GM21717 (cell line): ENCODE results near the gene MAP2K2.

Source experiments
- ATAC-seq: cut with Tn5 transposase; IDR thresholded peaks from one replicate; pipeline ENCODE4 v1.9.1; 2021; ENCODE audit warnings: mild to moderate bottlenecking, moderate library complexity; ENCODE audit not compliant: unreplicated experiment

Gene MAP2K2

DNA sequence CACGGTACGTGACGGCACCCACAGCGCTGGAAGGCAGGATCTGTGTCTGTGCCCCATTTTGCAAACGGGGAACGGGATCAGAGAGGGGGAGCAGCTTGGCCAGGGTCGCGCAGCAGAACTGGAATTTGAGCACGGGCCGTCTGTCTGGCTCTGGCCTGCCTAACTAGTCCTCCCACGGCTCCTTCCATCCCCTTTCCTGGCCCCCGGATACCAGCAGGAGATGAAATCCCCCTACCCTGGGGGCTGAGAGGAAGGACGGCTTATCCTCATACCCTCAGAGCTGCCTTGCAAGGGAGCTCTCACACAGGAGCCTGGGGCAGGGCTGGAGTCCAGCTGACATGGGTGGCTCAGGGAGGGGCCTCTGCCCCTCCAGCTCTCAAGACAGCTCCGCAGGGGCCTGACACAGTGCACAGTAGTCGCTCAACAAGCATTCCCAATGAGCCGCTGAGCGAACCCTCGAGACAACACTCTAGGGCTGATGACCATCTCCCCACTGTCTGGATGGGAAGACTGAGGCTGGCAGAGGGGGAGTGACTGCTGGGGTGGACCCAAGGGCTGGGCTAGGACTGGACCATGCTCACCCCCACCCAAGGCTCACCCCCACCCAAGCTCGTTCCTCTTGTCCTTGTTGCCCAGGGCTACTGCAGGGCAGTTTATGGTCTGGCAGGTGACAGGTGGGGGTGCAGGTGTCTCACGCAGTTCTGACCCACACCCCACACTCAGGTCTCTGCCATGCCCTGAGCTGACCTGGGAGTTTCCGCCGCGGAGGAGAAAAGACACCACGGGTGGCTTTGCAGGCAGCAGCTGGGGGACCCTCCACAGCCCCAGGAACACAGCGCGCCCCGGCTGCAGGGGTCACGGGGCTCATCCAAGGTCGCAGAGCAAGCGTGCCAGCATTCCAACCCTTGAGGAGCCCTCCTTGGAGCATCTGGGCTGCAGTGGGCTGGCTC, 61.2 kb downstream of the MAP2K2 start:
- ATAC-seq, result no peak

DNA sequence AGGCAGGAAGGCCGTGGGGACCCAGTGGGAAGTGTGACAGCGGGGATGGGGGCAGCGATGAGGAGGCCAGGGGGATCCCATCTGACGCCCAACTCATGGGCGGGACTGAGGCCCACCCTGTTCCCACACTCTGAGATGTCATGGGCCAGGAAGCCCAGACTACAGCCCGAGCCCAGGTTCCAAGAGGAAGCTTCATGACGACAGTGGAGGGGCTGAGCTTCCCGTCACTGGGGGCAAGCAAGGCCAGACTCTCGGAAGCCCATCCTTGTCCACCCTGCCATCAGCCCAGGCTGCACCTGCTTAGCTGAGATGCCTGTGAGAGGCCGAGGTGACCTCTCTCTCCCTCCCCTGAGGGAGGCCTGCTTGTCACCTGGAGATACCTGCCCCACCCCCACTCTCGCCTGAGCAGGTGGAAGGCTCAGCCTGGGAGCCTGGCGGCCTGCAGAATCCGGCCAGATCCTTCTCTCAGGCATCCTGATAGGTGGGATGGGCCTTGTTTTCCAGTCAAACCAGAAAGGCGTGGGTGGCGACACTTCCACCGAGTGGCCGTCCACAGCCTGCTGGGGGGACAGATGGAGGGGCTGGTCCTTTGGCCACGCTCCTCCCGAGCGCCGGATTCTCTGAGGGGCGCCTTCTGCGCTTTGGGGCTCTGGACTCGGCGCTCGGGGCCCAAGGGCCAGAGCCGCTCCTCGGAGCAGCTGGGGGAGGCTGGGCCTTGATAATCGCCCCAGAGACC, 62.1 kb downstream of the MAP2K2 start:
- no peak for ATAC-seq

DNA sequence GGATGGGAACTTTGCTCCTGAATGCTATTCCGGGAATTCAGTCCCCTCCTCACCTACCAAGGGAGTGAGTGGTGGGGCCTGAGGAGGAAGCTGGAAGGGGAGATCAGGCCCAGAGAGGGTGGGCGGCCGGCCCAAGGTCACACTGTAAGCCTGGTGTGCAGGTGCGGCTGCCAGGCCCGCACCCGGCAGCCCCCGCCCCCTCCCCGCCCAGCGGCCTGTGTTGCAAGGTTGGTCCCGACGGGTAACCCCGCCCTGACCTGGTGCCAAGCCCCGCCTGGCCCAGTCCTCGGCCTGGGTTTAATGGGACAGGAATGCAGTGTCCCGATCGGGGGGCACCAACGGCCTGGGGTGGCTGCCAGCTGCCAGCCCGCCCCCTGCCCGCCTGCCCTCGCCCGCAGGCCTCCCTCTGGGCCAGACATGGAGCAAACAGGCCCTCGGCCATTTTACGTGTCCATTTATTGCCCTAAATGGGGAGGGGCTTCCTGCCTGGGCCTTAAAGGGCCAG, 62.7 kb downstream of the MAP2K2 start:
- no peak for ATAC-seq

DNA sequence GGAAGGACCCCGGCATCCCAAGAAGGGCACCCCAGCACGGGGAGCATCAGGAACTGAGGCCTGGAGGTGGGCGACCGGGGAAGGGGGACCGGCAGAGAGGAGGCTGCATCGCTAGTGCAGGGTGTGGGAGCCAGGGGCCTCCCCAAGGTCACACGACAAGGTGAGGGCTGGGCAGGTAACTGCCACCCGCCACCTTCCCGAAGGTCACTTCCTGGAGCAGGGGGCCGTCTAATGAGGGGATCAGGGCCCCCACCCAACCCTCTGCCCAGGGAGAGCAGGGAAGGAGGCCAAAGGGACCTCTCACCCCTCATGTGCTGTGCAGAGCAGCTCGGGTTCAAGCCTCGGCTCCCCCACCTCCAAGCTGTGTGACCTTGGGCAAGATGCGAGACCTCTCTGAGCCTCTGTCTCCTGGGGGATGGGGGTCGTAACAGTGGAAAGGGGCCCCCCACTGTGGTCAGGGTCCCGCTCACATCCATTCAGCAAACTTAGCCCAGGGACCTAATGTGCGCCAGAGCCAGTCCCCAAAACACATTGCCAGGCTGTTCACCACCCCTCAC, 63.2 kb downstream of the MAP2K2 start:
- ATAC-seq, result no peak

DNA sequence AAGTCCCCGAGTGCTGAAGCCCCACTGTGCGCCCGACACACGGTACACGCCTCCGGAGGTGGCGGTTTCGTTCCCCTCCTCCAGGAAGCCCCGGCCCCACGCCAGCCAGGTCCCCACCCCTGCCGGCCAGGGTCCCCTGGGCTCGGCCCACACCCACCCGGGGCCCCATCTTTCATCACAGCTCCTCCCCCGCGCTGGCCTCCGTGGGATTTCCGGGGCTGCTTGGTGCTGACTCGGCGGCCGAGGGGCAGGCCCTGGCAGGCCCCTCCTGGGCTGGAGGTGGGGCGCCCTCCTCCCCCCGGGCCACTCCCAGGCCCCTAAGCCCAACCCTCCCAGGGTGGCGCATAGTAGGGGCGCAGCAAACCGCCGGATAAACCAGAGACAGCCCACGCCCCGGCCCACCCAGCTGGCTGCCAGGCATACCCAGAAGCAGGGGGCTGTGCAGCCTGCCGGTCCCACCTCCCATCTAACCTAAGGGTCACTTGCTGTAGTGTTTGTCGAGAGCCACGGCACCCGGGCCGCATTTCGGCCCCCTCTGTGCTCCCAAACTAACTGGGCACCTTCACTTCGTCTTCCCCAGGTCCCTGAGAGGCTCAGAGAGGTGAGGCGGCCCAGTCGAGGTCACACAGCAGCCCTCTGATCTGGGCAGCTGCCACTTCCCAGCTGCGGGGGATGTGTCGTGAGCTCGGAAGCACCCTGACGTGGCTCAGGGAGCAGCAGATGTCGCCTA, 63.9 kb downstream of the MAP2K2 start:
- no peak for ATAC-seq

DNA sequence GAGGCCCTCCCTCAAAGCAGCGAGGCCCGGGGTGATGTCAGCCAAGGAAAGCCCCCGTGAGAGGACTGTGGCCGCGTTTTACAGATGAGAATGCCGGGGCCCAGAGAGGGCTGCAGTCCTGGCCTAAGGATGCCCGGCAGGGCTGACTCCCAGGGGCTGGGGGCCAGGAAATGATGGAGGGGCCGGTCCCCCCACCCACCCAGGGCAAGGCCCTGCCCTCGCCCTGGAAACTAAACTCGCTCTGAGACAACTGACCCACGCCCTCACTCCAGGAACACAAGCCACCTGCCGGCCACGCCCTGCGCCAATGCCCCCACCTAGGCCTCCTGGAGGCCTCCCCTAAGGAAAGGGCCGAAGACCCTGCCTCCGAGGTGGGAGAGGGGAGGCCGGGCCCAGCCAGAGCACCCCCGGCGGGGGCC, 64.5 kb downstream of the MAP2K2 start:
- no peak for ATAC-seq

DNA sequence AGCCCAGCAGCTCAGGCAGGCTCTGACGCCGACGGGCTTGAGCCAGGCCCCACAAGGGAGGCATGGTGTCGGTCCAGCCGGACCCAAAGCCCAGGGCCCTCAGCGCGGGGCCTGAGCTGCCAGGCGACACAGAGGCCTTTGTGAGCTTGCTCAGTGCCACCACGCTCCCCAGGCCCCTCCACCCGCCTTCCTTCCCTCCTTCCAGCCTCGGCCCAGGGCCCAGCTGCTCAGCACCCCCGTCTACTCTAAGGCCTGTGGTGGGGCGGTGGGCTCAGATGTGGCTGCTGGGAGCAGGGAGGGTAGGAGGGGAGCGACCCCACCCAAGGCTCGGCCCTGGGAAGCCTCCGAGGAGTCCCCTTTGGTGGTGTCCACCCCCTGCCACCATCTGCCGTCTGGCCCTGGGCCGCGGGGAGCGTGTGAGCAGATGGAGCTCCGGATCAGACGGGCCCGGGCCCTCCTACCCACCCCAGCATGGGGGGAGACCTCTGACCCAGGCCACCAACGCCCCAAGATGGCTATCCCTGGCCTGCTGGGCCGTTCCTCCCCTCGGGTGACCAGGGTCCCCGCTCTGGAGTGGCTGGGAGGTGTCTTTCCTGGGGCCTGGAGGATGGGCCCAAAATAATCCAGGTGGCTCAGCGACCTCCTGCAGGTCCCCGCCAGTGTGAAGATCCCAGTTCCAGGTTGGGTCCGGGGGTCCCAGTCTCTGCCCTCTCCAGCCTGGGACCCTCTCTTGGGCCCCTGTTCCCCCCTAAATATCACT, 65.0 kb downstream of the MAP2K2 start:
- no peak for ATAC-seq

DNA sequence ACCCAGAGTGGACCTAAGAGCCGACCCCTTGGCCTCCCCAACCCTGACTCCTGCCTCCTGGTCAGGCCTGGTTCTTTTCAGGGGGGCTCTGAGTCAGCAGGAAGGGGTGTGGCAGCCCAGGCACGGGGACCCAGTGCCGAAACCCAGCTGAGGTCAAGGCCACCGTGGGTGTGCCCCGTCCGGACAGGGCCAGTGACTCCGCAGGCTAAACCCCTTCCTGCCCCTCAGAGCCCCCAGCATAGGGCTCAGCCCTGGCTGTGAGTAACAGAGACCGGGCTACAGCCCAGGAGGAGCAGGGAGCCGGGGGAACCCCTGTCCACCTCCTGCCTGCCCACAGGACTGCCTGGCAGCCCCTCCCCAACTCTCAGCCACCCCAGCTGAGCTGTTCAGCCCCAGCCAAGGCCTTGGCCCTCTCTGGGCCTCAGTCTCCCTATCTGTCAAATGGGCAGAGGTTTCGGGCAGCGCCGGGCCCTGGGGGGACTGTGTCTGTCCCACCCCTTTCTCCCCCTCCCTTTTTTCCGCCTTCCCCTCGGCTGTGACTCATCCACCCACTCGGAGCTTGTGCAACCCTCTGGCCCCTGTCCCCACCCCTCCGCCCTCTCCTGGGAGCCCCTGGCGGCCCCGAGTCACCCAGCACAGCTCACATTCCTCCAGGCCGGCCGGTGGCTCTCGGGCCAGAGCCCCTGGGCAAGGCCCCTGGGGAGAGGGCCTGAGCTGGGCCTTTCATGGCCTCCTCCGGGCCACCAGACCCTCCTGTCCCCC, 65.8 kb downstream of the MAP2K2 start:
- no peak for ATAC-seq

DNA sequence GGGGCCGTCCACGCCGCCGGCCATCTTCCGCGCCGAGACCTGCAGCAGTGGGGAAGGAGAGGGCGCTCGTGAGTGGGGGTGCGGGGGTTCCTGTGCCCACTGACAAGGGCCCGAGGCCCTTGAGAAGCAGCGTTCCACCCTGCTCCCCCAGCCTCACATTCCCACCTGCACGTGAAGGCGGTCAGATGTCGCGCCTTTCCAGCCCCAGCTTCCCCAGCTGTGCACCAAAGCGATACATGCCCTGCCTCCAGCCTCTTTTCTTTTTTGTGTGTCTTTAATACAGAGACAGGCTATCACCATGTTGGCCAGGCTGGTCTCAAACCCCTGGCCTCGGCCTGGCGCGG, 68.7 kb downstream of the MAP2K2 start:
- ATAC-seq, result no peak

DNA sequence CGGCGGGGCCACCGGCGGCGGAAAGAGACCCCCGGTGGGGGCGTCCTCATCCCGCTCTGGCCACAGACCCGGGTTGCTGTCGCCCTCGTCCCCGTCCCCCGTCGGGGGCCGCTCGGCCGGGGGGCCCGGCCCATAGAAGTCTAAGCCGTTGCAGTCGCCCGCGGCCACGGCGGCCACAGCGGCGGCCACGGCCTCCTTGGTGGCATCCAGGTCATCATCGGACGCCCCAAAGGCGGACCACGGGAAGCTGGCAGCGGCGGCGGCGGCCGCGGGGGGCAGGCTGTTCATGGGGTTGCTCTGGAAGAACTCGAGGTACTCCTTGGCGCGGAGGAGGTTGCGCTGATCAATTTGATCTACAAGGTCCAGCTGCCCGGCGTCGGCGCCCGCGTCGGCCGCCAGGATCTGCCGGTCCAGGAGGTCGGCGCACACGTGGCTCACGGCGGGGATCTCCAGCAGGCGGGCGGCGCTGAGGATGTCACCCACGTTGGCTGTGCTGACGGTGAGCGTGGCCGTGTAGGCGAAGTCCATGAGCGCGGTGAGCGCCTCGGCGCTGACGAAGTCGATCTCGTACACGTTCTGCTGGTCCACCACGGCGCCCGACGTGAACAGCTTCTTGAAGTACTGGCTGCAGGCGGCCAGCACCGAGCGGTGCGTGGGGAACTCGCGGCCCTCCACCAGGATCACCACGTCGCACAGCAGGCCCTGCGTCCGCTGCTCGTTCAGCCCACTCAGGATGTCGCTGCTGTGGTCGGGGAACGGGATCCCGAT, 69.3 kb downstream of the MAP2K2 start:
- no peak for ATAC-seq

DNA sequence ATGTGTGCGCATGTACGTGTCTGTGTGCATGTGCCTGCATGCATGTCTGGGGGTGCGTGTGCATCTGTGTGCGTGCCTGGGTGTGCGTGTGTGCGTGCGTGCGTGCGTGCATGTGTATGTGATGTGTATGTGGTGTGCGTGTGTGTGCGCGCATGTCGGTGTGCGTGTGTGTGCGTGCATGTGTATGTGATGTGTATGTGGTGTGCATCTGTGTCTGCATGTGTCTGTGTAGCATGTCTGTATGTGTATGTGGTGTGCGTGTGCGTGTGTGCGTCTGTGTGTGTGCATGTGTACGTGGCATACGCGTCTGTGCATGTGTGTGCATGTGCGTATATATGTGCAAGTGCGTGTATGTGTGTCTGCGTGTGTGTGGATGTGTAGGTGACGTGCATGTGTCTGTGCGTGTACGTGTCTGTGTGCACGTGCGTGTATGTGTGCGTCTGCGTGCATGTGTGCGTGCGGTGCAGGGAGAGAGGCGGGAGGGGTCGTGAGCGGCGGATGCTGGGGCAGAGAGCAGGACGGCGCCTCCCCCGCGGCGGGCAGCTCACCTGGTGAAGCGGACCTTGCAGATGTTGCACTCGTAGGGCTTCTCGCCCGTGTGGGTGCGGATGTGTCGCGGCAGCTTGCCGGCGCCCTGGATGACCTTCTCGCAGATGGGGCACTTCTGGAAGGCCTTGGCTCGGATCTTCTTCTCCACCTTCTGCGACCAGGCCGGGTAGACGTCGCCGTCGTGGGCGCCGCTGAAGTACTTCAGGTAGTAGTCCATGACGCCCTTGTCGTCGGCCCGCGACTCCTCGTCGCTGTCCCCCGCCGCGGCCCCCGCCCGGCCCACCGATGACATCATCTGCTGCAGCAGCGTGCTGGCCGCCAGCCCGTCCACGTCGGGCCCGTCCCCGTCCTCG, 70.2 kb downstream of the MAP2K2 start:
- ATAC-seq, result no peak

DNA sequence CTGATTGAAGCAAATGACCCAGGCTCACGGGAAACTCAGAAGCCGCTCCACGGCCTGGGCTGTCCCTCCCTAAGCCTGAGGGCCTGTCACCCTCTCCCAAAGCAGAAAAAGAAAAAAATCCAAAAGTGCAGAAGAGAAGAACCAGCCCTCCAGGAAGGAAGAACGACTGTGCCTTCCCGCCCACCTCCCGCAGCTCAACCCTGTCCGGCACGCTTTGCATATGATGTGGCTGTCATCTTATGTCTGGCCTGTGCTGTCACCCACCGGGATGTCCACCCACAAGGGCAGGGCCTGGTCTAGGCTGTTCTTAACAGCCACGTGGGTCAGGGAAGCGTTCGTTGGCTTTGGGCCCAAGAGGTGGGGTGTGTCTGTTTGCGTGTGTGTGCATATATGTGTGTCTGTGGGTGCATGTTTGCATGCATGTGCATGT, 70.9 kb downstream of the MAP2K2 start:
- no peak for ATAC-seq

DNA sequence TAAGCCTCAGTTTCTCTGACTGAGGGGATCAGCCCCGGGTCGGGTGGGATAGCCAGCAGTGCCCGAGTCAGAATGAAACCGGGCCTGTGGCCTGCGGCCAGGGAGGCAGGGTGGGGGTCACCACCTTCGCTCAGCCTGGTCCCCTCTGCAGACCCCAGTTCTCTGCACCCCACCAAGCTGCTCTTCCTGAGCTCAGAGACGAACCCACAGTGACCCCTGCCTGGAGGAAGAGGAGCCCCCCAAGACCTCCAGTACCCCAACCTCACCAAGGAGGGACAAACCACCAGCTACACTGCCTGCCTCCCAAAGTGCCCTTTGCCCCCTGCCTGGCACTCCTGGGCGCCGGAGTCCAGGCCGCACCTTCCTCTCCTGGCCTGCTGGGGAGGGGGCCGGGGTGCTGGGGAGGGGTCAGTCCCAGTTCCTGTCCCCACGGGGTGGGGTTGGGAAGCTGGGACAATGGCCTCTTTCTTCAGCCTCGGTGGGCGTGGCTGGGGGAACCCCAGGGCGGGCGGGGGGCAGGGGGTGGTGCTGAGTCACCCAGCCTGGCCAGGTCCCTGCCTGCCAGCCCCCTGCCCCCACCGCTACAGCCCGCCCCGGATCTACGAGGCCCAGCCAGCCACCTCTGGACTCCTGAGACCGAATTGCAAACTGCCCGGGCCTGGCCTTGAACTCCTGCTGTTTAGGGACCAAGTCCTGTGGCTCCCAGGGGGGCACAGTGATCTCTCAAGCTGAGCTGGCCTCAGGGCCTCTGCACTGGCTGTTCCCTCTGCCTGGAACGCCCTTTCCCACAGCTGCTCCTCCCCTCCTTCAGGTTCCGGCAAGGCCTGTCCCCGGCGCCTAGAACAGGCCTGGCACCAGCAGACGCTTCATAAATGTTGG, 71.6 kb downstream of the MAP2K2 start:
- ATAC-seq, result no peak

DNA sequence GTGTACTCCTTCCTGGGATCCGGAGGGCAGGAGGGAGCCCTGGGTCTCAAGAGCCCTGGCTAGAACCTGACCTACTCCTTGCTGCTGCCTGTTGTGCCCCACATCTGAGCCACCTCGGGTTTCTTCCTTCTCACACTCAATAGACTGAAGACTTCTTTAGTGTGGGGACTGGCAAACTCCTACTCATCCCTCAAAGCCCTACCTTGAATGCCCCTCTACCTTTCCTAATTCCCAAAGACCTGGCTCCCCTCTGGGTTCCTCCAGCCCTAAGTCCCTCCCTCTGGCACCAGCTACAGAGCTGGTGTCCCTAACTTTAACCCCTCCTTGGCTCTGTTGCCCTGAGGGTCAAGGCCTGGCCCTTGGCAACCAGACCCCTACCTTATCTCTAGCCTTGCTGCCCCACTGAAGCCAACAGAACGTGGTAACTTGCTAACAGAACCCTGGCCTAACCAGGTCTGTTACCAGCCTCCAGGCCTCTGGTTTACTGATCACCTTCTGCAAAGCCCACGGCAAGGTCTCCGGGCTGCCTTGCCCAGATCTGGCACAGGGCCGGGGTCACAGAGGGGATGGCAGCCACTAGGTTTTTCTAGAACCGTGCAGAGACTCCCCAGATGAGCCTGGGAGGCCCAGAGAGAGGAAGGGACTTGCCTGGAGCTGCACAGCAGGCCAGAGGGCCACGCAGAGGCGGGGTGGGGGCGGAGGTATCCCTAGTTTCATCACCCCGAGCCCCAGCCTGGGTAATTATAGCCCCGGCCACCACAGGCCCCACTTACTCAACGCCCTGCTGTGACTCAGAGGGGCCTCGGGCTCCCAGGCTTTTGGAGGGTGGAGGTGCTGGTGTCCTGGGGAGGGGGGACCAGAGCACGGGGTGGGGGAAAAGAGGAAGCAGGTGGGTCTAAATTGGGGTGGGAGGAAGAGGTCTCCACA, 72.5 kb downstream of the MAP2K2 start:
- ATAC-seq, result no peak

DNA sequence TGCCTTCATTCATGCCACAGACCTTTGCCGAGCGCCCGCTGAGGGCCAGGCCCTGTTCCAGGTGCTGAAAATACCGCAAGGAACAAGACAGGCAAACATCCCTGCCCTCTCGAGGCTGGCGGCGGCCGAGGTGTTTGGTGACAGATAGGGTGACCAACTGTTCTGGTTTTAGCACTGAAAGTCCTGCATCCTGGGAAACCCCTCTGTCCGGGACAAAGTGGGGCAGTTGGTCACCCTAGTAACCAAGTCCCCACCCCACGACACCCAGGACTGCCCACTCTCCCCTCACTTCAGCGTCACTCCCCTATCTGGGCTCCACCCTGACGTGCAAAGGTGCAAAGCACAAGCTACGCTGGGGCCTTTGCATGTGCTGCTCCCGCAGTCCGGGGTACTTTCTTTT, 74.5 kb downstream of the MAP2K2 start:
- ATAC-seq, result no peak
